IPS DF 19.7 (cell line): ENCODE measurements around the gene NOP58.
"Not testable (repeated sequence)": the region's sequence is repeated elsewhere in the genome, so short reads cannot be mapped to it uniquely, and the experiment has no call there.

Experiments
- DNase-seq: peaks from one replicate; pipeline ENCODE4 v3.0.0-alpha.2; 2013; ENCODE audit warnings: low read depth, low spot score

The NOP58 gene, protein sequence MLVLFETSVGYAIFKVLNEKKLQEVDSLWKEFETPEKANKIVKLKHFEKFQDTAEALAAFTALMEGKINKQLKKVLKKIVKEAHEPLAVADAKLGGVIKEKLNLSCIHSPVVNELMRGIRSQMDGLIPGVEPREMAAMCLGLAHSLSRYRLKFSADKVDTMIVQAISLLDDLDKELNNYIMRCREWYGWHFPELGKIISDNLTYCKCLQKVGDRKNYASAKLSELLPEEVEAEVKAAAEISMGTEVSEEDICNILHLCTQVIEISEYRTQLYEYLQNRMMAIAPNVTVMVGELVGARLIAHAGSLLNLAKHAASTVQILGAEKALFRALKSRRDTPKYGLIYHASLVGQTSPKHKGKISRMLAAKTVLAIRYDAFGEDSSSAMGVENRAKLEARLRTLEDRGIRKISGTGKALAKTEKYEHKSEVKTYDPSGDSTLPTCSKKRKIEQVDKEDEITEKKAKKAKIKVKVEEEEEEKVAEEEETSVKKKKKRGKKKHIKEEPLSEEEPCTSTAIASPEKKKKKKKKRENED

DNA sequence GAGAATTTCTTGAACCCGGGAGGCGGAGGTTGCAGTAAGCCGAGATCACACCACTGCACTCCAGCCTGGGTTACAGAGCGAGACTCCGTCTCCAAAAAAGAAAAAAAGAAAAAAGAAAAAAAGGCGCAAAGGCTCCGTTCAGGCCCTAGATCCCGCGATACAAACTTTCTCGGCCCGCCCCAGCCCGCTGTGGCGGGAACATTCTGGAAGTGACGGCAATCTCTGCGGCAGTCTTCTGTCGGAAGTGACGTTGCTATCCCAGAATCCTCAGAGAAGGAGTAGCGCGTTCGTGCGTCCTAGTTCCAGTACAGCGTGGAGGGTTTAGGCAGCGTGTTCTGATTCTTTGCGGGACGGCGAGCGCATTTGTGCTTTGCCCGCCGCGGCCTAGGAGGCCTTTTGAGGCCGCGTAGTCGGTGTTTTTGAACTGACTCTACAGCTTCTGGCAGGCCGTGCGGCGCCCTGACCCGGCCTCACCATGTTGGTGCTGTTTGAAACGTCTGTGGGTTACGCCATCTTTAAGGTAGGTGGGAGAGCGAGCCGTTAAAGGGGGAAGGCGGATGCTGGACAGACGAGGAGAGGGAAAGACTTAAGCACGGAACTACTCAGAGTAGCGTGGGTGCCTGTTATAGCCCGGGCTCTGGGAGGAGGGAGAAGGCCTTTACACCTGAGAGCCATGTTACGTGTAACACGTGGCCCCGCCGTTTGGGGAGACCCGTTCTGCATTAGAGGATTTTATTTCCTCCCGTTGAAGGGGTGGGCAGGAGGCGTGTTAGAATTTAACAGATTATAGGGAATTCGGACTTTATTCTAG lies at the start of gene NOP58:
NOP58 (plus strand) TSS at position 297 of the 811 bp plus-strand sequence; CDS start at position 476, 179 bp downstream.
- DNase-seq = peak; percentile 89

DNA sequence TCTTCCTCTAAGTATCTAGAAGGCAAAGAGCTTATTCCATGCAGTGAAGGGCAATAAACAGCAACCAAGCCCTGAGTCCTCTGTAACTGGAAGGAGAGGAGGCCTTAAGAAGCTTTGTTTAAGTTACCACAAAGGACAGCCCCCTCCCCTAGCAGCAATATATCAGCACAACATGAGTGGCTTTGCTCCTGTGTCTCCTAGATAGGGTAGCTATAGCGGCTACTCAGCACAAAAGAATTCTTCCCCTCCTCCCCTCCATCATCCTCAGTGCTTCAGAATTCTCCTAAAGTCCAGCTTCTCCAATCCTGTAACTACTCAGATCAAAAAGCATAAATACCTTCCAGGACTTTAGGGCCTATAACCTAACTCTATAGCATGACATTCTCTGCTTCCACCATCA lies 43.7 kb upstream of the NOP58 start:
- no peak for DNase-seq

DNA sequence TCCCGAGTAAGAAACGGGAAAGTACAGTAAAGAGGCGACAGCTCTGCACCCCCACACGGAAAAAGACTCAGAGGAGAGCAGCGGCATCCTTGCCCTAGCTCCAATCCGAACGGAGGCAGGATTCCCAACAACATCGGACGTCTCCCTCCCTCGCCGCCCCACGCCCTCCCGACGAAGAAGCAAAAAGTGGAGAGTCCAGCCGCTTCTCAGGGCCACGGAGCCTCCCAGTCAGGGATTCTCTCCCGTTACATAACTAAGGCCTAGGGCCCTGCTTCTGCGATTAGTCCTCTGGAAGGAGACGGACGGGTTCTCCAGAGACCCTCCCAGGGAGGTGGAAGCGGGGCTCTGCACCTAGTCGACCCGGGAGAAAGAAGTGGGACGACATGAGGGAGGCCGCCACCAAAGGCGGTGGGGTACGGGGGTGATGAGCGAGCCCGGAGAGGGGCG lies 27.8 kb upstream of the NOP58 start:
- DNase-seq = no peak

DNA sequence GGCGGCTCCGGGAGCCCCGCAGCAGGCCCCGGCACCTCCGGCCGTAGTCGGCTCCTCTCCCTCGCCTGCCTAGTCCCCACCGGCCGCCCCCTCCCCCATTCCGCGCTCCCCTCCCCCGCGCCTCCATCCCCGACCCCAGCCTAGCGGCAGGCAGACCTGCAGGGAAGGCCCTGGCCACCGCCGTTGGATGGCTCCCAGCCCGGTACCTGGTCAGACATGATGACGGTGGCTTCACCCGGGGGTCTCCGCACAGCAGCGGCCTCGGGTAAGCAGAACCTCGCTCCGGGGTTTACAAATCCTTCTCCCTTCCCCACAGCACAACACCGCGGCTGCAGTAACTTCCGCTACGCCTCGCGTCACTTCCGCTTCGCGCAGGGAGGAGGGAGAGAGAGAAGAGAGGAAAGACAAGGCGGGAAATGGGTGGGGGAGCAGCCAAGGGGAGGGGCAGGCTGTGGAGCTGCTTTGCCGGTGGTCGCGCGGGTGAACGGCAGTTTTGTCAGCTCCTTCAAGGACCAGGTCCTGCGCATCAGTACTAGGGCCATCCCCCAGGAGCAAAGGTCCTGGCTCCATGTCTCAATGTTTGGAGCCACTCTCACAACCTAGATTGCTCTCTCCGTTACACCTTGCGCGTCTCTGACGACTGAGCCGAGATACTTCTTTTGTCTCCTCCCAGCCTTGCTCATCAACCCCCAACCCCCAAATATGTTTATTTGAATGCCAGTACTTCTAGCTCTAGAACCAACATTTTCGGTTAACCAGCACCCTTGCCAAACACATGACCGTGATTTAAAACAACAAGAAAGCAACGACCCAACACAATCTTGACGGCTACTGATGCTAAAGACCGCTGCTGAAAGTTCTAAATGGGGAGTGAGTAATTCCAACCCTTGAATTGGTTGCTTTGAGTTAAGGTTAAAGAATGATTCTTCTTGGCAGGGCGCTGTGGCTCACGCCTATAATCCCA lies 27.0 kb upstream of the NOP58 start, which contains the start of gene SUMO1:
SUMO1 (minus strand) TSS at position 364 of the 964 bp plus-strand sequence; CDS start at position 218, 146 bp downstream.
- DNase-seq = peak; percentile 87

DNA sequence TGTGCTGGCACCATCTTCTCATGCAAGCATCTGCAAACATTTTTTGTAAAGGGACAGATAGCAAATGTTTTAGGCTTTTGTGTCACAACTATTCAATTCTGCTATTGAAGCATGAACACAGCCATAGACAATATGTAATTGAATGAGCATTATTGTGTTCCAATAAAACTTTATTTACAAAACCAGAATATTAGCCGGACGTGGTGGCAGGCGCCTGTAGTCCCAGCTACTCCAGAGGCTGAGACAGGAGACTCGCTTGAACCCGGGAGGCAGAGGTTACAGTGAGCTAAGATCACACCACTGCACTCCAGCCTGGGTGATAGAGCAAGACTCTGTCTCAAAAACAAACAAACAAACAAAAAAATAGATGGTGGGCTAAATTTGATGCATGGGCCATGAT lies 17.9 kb upstream of the NOP58 start:
- DNase-seq = not testable (repeated sequence)

DNA sequence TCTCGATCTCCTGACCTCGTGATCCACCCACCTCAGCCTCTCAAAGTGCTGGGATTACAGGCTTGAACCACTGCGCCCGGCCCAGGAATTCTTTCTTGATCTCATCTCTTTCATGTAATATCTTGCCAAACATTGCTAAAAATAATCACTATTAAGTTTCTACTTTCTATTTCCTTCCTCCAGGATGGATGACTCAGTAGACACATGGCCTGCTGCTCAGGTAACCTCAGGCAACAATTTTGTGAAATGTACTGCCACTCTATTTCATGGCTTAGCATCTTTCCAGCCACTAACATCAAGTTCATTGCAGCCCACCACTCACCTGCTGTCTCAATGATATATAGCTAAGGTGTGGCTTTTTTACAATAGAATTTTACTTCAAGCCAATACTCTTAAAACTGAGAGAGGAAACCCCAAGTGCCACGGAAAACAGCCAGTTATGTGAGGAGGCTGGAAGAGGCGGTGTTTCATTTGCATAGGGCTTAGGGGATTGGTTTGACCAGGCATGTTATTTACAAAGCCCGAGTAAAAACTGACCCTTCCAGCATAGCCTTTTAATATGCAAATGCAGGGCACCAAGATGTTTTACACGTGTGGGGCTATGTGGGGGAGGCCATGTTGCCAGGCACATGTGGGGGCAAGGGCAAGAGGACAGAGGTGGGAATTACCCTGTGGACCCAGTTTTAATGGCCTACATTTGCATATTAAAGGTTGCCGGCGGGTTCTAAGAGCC lies 15.9 kb upstream of the NOP58 start:
- DNase-seq = peak; percentile 95

DNA sequence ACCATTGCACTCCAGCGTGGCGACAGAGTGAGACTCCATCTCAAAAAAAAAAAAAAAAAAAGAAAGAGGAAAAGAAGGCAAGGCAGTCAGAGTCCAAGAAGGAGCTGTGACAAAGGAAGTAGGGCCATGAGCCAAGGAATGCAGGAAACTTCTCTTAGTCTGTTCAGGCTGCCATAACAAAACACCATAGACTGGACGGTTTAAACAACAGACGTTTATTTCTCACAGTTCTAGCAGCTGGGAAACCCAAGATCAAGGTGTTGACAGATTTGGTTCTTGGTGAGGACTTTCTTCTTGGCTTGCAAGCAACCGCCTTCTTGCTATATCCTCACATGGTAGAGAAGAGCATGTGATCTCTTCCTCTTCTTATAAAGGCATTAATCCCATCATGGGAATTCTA lies 14.1 kb upstream of the NOP58 start:
- no peak for DNase-seq

DNA sequence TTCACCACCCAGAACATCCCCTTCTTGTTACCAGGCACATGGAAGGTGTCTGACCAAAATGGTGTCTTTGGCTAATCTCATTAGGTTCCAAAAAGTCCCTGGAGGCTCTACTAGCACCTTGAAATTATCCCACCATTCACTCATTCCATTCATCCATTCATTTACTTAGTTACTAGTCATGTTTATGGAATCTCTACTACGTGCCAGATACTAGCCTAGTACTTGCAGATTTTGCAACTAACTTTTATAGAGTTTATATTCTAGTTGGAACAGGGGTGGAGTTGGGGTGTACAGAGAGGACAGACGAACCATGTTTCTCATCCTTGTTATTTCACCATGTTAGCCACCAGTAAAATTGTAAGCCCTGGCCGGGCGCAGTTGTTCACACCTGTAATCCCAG lies 4.0 kb upstream of the NOP58 start:
- no peak for DNase-seq

DNA sequence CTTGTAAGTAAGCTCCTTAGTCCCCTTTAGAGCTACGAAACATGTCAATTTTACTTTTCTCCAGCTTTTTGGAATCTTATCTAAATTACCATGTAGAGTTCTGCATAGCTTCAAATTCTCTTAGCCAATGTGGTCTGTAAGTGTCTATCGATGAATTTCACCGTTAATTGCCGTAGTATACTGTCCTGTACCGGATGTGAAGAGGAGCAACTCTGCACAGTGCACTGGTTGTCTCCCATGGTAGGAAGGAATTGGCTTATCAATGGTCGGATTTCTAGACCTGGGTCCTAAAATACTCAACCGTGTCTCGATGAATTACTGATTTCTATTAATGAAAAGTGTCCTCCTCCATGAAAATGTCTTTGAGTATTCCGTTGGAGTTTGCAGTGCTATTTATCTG lies 1.9 kb downstream of the NOP58 start:
- DNase-seq = no peak

DNA sequence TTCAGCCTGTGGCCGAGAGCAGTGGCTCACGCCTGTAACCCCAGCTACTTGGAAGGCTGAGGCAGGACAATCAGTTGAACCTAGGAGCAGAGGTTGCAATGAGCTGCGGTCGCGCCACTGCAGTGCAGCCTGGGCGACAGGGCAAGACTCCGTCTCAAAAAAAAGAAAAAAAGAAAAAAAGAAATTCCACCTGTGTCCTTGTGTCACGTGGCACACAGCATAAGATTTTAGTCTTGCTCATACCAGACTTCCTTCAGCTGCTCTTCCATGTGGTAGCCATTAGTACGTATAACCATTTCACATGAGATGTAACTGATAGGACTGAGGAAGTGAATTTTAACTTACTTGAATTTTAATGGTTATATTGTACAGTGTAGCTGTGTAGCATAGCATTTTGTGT lies 4.0 kb downstream of the NOP58 start:
- DNase-seq = no peak

DNA sequence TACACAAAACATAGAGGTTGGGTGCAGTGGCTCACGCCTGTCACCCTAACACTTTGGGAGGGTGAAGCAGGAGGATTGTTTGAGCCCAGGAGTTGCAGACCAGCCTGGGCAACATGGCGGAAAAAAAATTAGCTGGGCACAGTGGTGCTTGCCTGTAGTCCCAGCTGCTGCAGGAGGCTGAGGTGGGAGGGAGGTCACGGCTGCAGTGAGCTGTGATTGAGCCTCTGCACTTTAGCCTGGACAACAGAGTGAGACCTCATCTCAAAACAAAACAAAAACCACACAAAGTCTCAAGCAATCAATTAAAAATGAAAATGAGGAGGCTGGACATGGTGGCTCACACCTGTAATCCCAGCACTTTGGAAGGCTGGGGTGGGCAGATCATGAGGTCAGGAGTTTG lies 4.9 kb downstream of the NOP58 start:
- no peak for DNase-seq

DNA sequence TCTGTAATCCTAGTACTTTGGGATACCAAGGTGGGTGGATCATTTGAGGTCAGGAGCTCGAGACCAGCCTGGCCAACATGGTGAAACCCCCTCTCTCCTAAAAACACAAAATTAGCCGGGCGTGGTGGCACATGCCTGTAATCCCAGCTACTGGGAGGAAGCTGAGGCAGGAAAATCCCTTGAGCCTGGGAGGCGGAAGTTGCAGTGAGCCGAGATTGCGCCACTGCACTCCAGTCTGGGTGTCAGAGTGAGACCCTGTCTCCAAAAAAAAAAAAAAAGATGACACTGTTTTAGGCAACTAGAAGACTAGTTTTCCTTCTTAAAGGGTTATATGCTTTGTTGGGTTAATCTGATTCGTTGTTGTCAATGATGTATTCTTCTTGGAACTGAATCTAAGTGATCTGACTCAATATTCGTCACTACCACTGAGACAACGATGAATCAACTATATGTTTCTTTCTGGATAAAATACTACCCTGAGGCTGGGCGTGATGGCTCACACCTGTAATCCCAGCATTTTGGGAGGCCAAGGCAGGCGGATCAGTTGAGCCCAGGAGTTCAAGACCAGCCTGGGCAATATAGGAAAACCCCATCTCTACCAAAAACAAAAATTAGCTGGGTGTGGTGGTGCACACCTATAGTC lies 10.6 kb downstream of the NOP58 start:
- not testable (repeated sequence) for DNase-seq

DNA sequence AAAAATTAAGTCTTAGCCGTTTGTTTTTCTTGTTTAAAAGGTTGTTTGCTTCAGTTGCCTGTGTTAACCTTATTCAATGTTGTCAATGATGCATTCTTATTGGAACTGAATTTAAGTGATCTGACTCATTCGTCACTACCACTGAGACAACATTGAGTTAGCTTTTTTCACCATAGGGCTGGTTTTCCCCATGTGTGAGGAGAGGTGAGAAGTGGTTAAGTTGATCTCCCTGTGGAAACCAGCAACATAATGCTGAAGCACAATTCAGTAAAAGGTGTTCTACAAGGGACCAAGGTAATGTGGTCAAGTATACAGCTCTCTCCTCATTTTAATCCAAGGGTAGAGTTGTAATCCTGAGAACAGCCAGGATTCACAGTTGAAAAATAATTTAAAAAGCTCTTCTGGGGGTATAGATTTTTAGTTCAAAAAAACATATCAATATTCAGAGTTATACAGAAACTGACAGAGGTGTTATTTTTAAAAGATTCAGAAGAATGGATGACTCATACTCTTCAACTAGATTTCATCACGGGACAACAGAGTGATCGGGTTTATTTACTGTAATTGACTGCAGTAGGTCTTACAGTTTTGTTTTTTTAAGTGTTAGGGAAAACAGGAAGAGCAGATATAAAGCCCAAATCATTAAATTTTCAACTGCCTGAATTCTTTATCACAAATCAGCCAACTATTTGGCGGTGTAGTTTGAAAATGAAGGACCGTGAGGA lies 12.6 kb downstream of the NOP58 start:
- no peak for DNase-seq

DNA sequence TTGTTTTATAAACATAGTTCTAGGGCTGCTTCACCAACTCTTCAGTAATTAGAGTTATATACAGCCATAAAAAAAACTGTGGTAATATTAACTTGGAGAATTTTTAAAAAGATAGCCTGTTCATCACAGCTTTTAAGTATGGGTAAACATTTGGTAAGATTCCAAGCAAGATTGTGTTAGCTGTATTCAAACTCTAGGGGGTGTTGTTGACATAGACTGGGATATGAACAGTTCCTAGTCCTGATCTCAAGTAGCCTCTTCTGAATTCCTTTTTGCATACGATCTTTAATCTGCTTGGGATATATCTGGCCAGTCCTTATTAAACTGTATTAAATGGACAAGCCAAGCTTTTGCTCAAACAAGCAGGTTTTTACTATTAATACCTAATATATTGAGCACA lies 13.4 kb downstream of the NOP58 start:
- no peak for DNase-seq

DNA sequence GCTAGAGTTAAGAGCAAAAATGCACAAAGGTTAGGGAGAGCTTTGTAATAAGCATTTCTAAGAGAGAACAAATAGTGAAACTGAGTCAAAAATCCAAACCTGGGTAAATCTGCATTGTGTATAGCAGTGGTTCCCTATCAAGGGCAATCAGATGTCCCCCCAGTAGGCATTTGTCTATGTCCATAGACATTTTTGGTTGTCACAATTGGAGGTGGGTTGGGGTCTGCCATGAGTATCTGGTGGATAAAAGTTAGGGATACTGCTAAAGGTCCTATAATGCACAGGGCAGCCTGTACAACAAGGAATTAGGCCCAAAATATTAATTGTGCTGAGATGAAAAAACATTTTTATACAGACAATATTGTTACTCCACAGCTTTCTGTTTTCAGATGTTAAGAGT lies 21.0 kb downstream of the NOP58 start:
- no peak for DNase-seq

DNA sequence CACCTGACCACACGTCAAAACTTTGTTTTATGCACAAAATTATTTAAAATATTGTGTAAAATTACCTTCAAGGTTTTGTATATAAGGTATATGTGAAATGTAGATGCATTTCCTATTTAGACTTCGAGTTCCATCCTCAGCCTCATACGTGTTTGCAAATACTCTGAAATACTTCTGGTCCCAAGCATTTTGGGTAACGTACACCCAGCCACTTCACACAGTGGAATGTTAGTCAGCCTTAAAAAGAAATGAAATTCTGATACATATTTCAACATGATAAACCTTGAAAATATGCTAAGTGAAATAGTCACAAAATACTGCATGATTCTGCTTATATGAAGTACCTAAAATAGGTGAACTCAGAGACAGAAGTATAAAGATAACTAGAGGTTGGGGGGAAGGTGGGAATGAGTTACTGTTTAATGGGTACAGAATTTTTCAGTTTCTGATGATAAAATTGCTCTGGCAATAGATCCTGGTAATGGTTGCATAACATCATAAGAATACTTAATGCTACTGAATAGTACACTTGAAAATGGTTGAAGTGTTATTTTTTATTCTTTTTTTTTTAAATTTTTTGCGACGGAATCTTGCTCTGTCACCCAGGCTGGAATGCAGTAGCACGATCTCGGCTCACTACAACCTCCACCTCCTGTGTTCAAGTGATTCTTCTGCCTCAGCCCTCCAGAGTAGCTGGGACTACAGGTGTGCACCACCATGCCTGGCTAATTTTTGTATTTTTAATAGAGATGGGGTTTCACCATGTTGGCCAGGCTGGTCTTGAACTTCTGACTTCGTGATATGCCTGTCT lies 24.0 kb downstream of the NOP58 start:
- DNase-seq = no peak

DNA sequence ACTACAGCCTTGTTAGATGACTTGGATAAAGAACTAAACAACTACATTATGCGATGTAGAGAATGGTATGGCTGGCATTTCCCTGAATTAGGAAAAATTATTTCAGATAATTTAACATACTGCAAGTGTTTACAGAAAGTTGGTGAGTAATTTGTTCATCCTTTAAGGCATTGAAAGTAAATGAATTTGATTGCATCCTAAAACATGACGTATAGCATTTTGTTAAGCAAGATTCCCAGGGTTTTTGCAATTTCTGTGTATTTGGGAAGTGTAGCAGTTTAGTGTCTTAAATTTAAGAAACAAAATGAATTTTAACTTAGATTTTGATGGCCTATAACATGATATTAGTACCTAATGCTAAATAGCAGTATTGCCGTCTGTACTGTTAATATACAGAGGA lies 24.8 kb downstream of the NOP58 start:
- DNase-seq = no peak

DNA sequence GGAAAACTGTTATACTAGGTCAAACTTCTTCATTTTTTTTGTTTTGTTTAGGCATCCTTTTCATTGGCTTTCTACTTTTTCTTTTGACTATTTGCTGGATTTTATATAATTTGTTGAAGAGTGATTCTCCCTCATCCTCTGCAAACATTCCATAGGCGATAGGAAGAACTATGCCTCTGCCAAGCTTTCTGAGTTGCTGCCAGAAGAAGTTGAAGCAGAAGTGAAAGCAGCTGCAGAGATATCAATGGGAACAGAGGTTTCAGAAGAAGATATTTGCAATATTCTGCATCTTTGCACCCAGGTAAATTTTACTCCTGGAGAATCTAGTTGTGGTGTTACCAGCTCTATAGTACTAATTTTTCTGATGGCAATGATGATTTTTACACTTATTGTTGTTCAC lies 25.4 kb downstream of the NOP58 start:
- no peak for DNase-seq

DNA sequence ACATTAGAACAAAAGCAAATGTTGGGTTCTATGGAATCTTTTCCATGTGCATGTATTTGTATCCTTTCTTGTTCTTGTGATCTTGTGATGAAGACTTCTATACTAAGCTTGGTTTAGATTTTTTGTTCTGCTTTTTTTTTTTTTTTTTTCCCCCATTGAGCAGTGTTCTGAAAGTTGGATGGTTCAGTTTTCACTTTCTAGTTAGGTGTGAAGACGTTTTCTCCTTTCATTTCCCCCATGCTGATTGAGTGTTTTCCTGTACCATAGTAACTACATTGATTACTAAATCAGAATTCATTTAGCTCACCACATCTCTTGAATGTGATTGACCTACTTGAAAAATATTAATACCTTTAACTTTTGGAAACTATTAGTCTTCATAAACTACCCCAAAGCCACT lies 34.1 kb downstream of the NOP58 start:
- DNase-seq = no peak
